ENCODE data around the gene GYG1. TPM values are rescaled to one million over a fixed set of nuclear protein-coding genes. Genes with fewer than 3 reads are reported as not detected.

The GYG1 gene
- total RNA-seq, 4 donors from 2014 or later, result 6.7 to 12.3 (median 7.5) TPM

- intact Hi-C loops (cut with DNase I; ENCODE audit: low total_unique reads), result no loop called here
- WGBS, 2 donors, result 73 to 79% methylated on average over 3 of the region's 3 CpGs
- H3K4me3 ChIP-seq (ENCODE audit: low read depth, poor library complexity, severe bottlenecking), result no peak overlapping the region
- DNase-seq (ENCODE audit: low spot score in 2 of 2), result no peak
- TF ChIP-seq CTCF (IDR thresholded peaks at IDR 0.05) (no peak), POLR2A (IDR thresholded peaks at IDR 0.05) (no peak)
Measured at GRCh38 chr3:149015393-149015792, 24.1 kb downstream of the GYG1 start.

GRCh38 chr3:149016242-149016641 lies 24.9 kb downstream of the GYG1 start:
- no peak overlapping the region for H3K4me3 ChIP-seq (ENCODE audit: low read depth, poor library complexity, severe bottlenecking)
- 87 to 97% methylated on average over 2 of the region's 2 CpGs for WGBS, 2 donors
- DNase-seq (ENCODE audit: low spot score in 2 of 2), result no peak
- TF ChIP-seq POLR2A (IDR thresholded peaks at IDR 0.05) (no peak), CTCF (IDR thresholded peaks at IDR 0.05) (no peak)
- intact Hi-C loops (cut with DNase I; ENCODE audit: low total_unique reads), result no loop called here

GRCh38 chr3:149016669-149017541 lies 25.6 kb downstream of the GYG1 start:
- intact Hi-C loops (cut with DNase I; ENCODE audit: low total_unique reads), result no loop called here
- TF ChIP-seq CTCF (IDR thresholded peaks at IDR 0.05), result no peak
- TF ChIP-seq POLR2A (IDR thresholded peaks at IDR 0.05), result no peak
- H3K4me3 ChIP-seq (ENCODE audit: low read depth, poor library complexity, severe bottlenecking), result no peak overlapping the region
- WGBS, 2 donors, result 62 to 68% methylated on average over 9 of the region's 9 CpGs
- no peak for DNase-seq (ENCODE audit: low spot score in 2 of 2)

GRCh38 chr3:149018247-149018646 lies 26.9 kb downstream of the GYG1 start:
- intact Hi-C loops (cut with DNase I; ENCODE audit: low total_unique reads), result no loop called here
- TF ChIP-seq CTCF (IDR thresholded peaks at IDR 0.05), result no peak
- TF ChIP-seq POLR2A (IDR thresholded peaks at IDR 0.05), result no peak
- no peak for DNase-seq (ENCODE audit: low spot score in 2 of 2)
- H3K4me3 ChIP-seq (ENCODE audit: low read depth, poor library complexity, severe bottlenecking), result no peak overlapping the region
- 0 to 57% methylated on average over 1 of the region's 1 CpG for WGBS, 2 donors

GRCh38 chr3:149019580-149019979 lies 28.2 kb downstream of the GYG1 start:
- TF ChIP-seq CTCF (IDR thresholded peaks at IDR 0.05), result no peak
- TF ChIP-seq POLR2A (IDR thresholded peaks at IDR 0.05), result no peak
- intact Hi-C loops (cut with DNase I; ENCODE audit: low total_unique reads), result no loop called here
- DNase-seq (ENCODE audit: low spot score in 2 of 2), result no peak
- 88 to 95% methylated on average over 4 of the region's 4 CpGs for WGBS, 2 donors
- no peak overlapping the region for H3K4me3 ChIP-seq (ENCODE audit: low read depth, poor library complexity, severe bottlenecking)

Data from lower leg skin (tissue), 4 donors.